Breast epithelium (tissue), 3 donors: ENCODE measurements around the gene PDIA2.

ENCODE experiments used
- POLR2A ChIP-seq: fragments of 450-650 bp; IDR thresholded peaks from one replicate; pipeline ENCODE4 v1.6.1; 2016; ENCODE audit warnings: antibody characterized with exemption, mild to moderate bottlenecking, moderate library complexity
- POLR2AphosphoS5 ChIP-seq, 3 donors: sonication (generic); formaldehyde crosslinking; IDR thresholded peaks; one replicate each; pipeline ENCODE4 v1.6.1; 2017; ENCODE audit warnings: antibody characterized with exemption in 3 of 3
- TF ChIP-seq, protein P1 (sequence below), 3 donors: fragments of 450-650 bp; IDR thresholded peaks; one replicate each; pipeline ENCODE4 v1.5.1; 2016 to 2017; ENCODE audit warnings: antibody characterized with exemption in 3 of 3, mild to moderate bottlenecking in 3 of 3, moderate library complexity in 3 of 3

DNA sequence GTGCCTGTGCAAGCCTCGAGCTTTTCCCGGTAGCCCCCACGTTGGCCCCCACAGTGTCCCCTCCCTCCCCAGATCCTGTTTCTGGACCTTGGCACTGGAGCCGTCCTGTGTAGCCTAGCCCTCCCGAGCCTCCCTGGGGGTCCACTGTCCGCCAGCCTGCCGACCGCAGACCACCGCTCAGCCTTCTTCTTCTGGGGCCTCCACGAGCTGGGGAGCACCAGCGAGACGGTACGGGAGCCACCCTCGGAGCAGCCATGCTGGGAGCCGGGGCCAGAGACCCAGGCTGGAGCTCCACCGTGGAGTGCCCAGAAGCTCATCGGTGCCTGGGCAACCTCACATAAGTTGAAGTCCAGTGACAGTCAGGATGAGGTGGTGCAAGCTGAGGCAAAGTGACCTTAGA is 19.0 kb upstream of the PDIA2 start:
- TF ChIP-seq POLR2AphosphoS5 (IDR thresholded peaks at IDR 0.05) (no peak), POLR2A (no peak)
- TF ChIP-seq, protein P1, sequence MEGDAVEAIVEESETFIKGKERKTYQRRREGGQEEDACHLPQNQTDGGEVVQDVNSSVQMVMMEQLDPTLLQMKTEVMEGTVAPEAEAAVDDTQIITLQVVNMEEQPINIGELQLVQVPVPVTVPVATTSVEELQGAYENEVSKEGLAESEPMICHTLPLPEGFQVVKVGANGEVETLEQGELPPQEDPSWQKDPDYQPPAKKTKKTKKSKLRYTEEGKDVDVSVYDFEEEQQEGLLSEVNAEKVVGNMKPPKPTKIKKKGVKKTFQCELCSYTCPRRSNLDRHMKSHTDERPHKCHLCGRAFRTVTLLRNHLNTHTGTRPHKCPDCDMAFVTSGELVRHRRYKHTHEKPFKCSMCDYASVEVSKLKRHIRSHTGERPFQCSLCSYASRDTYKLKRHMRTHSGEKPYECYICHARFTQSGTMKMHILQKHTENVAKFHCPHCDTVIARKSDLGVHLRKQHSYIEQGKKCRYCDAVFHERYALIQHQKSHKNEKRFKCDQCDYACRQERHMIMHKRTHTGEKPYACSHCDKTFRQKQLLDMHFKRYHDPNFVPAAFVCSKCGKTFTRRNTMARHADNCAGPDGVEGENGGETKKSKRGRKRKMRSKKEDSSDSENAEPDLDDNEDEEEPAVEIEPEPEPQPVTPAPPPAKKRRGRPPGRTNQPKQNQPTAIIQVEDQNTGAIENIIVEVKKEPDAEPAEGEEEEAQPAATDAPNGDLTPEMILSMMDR (IDR thresholded peaks at IDR 0.05) = no peak
